OCI-LY3 (cell line): Measurements from ENCODE around the gene TRPM7.

Experiments
- H2AFZ ChIP-seq: fragments of 200-600, 300-600 bp; shearing (Covaris generic); 2 replicates; pipeline ENCODE4 v1.6.0; 2014; ENCODE audit warnings: antibody characterized with exemption, low read depth, low read length
- H3K27ac ChIP-seq: fragments of 200-600, 300-600 bp; sonication (generic); 2 replicates; pipeline ENCODE4 v1.5.1; 2014; ENCODE audit warnings: mild to moderate bottlenecking, low read length, moderate library complexity, mixed read lengths
- H3K27me3 ChIP-seq: fragments of 200-600, 300-600 bp; sonication (generic); 2 replicates; pipeline ENCODE4 v1.6.1; 2014; ENCODE audit warnings: low read depth, low read length, mixed read lengths
- H3K36me3 ChIP-seq: fragments of 200-600, 300-600 bp; sonication (generic); replicated peaks from 2 replicates; pipeline ENCODE3; 2014; ENCODE audit warnings: low read depth, low read length, mixed read lengths
- H3K4me1 ChIP-seq: fragments of 300-600, 200-600 bp; sonication (generic); 2 replicates; pipeline ENCODE4 v1.6.1; 2014; ENCODE audit warnings: low read length, mixed read lengths
- H3K4me2 ChIP-seq: fragments of 200-600, 300-600 bp; sonication (generic); 2 replicates; pipeline ENCODE4 v1.6.1; 2014; ENCODE audit warnings: low read length, mixed read lengths
- H3K4me3 ChIP-seq: fragments of 300-600, 200-600 bp; sonication (generic); 2 replicates; pipeline ENCODE4 v1.5.1; 2014; ENCODE audit warnings: antibody characterized with exemption, mild to moderate bottlenecking, low read length, moderate library complexity
- H3K79me2 ChIP-seq: fragments of 300-600, 200-600 bp; shearing (Covaris generic); 2 replicates; pipeline ENCODE4 v1.6.1; 2014; ENCODE audit warnings: mild to moderate bottlenecking, low read length, mixed read lengths
- H3K9ac ChIP-seq: fragments of 300-600, 200-600 bp; shearing (Covaris generic); 2 replicates; pipeline ENCODE4 v1.6.0; 2014; ENCODE audit warnings: mild to moderate bottlenecking, low read length, moderate library complexity
- H3K9me3 ChIP-seq: fragments of 200-600, 300-600 bp; shearing (Covaris generic); 2 replicates; pipeline ENCODE4 v1.6.1; 2014; ENCODE audit warnings: low read length, mixed read lengths; ENCODE audit not compliant: insufficient read depth
- H4K20me1 ChIP-seq: fragments of 200-600, 300-600 bp; sonication (generic); 2 replicates; pipeline ENCODE4 v1.6.1; 2016; ENCODE audit warnings: low read length, mixed read lengths; ENCODE audit not compliant: insufficient read depth
- CTCF ChIP-seq: fragments of 200-600, 300-600 bp; sonication (generic); IDR thresholded peaks from 2 replicates; pipeline ENCODE4 v1.5.1; 2014; ENCODE audit warnings: antibody characterized with exemption, low read length, low read depth
- EZH2phosphoT487 ChIP-seq: fragments of 200-600 bp; shearing (Covaris generic); IDR thresholded peaks from 2 replicates; pipeline ENCODE4 v1.6.1; 2018; ENCODE audit warnings: antibody characterized with exemption, mixed run types, low read depth

Gene TRPM7

DNA sequence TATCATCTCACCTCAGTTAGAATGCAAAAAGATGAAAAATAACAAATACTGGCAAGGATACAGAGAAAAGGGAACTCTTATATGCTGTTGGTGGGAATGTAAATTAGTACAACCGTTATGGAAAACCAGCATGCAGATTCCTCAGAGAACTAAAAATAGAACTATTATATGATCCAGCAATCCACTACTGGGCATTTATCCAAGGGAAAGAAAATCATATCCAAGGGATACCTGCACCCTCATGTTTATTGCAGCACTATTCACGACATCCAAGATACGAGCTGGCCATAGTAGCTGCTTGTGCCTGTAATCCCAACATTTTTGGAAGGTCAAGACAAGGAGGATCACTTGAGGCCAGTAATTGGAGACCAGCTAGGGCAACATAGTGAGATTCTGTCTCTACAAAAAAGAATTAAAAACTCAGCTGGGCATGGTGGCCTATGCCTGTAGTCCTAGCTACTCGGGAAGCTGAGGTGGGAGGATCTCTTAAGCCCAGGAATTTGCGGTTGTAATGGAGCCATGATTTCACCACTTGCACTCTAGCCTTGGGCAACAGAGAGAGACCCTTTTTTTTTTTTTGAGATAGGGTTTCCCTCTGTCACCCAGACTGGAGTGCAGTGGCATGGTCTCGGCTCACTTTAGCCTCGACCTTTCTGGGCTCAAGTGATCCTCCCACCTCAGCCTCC lies 166.7 kb downstream of the TRPM7 start:
- H3K4me1 ChIP-seq: no peaks in the 10 kb centered on the region
- H3K27me3 ChIP-seq: peaks cover 4% of the 10 kb centered on the region; the same call in 1 of the 2 replicates
- H4K20me1 ChIP-seq: no peaks in the 10 kb centered on the region
- no peak overlapping the region for H2AFZ ChIP-seq
- H3K36me3 ChIP-seq: no peaks in the 10 kb centered on the region
- H3K4me3 ChIP-seq: no peak overlapping the region
- H3K9me3 ChIP-seq: no peaks in the 10 kb centered on the region
- no peak overlapping the region for H3K4me2 ChIP-seq
- H3K9ac ChIP-seq: no peak overlapping the region
- no peak overlapping the region for H3K27ac ChIP-seq
- no peaks in the 10 kb centered on the region for H3K79me2 ChIP-seq
- TF ChIP-seq EZH2phosphoT487: no peak
- no peak for TF ChIP-seq CTCF

DNA sequence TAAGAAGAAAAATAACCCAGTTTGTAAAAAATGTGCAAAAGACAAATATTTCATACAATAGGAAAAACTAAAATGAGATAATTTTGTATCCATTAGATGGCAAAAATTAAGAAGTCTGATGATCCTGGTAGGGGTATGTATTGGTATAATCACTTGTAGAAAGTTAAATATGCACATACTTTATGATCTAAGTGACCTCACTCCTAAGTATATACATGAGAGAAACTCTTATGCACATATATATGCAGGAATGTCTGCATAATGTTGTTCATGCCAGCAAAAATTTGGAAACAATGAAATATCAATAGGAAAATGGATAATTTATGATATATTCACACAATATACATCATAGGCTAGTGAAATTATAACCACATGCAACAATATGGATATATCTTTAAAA lies 173.6 kb downstream of the TRPM7 start:
- no peaks in the 10 kb centered on the region for H3K79me2 ChIP-seq
- no peak overlapping the region for H3K27ac ChIP-seq
- H4K20me1 ChIP-seq: no peaks in the 10 kb centered on the region
- H3K4me1 ChIP-seq: no peaks in the 10 kb centered on the region
- H3K36me3 ChIP-seq: no peaks in the 10 kb centered on the region
- H3K9me3 ChIP-seq: no peaks in the 10 kb centered on the region
- H3K9ac ChIP-seq: no peak overlapping the region
- H2AFZ ChIP-seq: no peak overlapping the region
- H3K4me3 ChIP-seq: no peak overlapping the region
- no peak overlapping the region for H3K4me2 ChIP-seq
- TF ChIP-seq EZH2phosphoT487 (no peak), CTCF (no peak)
- H3K27me3 ChIP-seq: no peaks in the 10 kb centered on the region
